ENCODE measurements around the gene ZKSCAN5.

- TF ChIP-seq CTCF (IDR thresholded peaks at IDR 0.05; ENCODE audit: low read length) (no peak), EZH2 (optimal IDR thresholded peaks at IDR 0.05; ENCODE audit: low read depth, low read length) (no peak), EZH2phosphoT487 (IDR thresholded peaks at IDR 0.05; ENCODE audit: low read length) (no peak)
These were observed 46.9 kb downstream of the ZKSCAN5 start for GRCh38 chr7:99551334-99551733.

All from MM.1S (cell line).